SKM-1 treated with dmso at 0.1 percent for 144 hours (cell line): ENCODE results near the gene DAZAP1.
A peak's percentile ranks its signal among the peaks of the same experiment; 100 is the strongest.
"Not testable (repeated sequence)": the region's sequence is repeated elsewhere in the genome, so short reads cannot be mapped to it uniquely, and the experiment has no call there.

ENCODE experiments used
- DNase-seq: peaks from one replicate; lab custom pipeline; 2025; ENCODE audit not compliant: unreplicated experiment; lab: John Stamatoyannopoulos, UW

The DAZAP1 gene

DNA sequence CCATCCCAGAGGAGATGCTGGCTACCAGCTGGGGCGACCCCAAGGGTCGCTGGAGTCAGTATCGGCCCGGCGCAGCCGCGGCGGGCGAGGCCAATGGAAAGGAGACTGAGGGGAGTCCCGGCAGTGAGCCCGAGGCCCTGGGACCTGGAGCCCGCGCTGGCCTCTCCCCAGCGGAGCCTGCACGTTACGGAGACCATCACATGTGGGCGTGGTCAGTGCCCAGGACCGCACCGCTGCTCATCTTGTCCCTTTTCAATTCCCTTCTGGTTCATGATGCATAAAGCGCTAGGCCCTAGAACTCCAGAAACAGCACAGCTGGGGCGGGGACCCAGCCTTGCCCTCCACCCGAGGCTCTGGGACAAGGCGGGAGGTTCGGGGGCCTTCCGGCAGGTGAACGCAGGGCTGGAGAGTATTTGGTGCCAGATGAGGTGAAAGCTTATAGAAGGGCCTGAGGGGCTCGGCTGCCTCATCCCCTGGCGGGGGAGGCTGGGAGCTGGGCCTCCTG is 63.7 kb downstream of the DAZAP1 start:
- DNase-seq = no peak

DNA sequence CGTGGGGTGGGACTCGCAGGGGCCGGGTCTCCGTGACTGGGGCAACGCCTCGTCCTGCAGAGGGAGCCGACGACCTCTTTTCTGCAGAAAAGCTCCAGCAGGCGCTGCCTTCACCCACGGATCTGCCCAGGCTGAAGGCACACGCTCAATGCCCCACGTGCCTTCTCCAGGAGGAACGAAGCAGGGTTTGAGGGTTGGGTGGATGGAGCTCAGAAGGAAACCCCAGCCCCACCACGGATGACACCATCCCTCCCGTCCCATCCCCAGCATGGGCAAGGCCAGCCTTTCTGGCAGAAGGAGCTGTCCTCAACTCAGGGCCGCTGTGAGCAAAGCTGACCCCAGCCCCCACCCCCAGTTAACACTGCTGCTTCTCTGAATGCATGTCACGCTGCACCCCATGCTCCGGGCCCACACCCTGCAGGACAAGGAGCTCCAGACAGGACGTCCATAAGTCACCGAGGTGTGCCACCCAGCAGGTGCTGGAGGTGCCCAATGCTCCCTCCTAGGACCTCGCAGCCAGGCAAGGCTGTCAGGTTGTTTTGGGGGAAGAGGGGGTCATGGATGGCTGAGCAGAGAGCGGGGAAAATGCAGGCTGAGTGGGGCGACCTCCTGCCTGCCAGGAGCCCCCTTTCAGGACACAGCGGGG is 64.3 kb downstream of the DAZAP1 start:
- no peak for DNase-seq

DNA sequence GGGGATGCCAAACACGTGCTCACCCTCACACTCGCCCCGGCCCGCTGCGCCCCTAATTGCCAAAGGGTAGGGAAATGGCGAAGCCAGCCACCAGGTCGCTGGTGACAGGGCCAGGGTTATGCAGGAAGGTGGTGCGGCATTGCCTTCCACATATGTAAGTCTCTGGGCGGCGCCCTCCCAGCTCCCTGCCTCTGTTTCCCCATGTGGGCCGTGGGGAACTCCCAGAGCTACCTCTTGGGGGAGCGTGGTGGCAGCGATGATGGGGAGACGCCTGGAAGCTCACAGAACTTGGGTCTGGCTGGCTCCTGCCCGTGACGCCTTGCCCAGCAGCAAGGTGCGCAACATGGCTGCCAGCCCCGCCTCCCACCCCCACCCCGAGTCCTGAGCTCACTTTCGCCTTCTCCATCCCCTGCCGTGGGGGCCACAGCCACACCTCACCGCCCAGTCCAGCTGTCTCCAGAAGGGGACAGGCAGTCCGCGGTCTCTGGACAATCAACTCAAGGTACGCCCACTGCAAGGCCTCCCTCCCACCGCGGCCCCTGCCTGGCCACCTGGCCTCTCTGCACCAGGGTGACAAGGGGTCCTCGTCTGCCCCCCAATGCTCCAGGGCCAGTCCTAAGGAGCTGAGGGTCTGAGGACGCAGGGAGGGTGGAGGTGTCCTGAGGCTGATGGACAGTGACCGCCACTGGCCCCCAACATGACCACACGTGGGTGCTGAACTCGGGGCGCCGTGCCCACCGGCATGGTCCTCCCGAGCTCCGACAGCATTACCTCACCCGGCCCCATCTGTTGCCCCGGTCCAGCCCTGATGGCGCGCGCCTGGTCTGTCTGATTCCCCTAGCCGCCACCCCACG is 65.1 kb downstream of the DAZAP1 start:
- DNase-seq = no peak

DNA sequence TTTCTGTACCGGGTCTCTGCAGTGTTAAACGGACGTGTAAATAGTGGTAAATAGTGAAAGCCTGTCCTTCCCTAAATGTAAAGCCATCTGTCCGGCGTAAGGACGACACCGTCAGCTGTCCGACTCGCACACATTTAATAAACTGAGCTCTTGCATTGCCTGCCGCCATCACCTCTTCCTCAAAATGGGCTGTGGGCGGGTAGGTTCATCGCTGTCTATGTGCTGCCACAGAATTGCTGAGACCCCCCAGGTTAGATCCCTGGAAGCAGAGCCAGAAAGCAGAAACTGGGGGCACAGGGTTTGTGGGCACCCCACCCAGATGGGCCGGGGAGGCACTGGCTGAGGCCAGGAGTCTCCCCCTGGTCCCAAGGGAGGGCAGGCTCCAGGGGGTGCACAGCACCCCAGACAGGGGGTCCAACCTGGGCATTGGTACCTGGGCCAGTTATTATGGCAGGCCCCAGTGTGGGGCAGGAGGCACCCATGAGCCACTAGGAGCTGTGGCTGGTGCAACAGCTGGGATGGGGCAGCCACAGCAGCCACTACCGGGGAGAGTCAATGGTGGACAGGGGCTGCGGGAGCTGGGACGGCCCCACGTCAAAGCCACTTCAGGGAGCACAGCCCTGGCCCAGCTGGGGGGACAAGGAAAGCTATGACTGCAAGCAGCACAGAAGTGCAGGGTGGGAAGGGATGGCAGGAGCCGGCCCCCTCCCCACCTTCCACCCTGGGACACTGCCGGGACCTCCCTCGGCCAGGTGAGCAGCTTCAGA is 65.9 kb downstream of the DAZAP1 start:
- no peak for DNase-seq

DNA sequence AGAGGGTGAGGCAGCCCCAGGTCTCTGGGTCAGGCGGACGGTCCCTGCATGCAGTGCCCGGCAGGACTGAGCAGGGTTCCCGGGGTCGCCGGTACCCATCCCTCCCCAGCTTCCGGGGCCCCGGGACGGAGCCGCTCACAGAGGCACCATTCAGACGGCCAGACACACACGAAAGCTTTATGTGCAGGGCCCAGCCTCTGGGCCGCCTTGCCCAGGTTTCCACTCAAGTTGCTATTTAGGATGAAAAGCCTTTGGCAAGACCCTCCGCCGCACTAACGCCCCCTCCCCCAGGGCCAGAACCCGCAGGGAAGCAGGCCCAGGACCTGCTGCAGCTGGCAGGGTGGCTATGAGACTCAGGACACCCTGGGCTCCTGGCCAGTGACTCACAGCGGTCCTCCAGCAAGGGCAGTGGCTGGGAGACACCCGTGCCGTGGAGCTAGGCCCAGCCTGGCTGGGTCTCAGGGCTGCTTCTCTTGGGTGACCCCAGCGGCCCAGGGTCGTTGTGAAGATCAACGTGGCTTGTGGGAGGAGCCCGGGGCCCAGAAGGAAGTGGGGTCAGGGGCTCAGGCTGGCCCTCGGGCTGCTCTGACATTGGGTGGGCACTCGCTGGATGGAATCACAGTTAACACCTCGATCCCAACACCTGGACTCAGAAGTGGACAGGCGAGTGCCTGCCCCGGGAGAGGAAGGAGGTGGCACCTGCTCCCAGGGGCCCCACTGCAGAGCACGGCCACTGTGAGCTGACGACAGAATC is 66.8 kb downstream of the DAZAP1 start:
- DNase-seq = no peak

DNA sequence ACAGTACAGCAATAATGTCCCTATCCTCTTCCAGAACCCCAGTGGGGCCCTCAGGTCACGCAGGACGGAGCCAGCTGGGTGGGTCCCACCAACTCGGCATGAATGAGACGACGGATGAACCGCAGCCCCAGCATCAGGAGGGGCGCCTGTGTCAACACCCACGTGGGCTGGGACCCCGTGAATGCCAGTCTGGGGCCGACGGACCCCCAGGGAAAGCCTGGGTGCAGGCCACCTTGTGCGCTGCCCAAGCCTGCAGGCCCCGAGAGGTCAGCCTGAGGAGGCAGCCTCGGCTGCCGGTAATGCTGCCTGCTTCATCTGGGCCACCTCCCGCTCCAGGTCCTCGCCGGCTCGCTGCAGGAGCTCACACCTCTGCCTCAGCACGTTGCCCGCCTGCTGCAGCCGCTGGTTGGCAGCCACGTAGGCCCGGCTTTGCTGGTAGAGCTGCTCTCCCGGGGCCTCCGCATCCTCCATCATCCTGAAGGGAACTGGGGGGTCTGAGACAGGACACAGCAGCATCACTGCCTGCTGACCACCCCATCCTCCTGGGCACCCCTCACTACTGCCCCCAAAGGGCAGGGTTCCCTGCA is 67.5 kb downstream of the DAZAP1 start:
- no peak for DNase-seq

DNA sequence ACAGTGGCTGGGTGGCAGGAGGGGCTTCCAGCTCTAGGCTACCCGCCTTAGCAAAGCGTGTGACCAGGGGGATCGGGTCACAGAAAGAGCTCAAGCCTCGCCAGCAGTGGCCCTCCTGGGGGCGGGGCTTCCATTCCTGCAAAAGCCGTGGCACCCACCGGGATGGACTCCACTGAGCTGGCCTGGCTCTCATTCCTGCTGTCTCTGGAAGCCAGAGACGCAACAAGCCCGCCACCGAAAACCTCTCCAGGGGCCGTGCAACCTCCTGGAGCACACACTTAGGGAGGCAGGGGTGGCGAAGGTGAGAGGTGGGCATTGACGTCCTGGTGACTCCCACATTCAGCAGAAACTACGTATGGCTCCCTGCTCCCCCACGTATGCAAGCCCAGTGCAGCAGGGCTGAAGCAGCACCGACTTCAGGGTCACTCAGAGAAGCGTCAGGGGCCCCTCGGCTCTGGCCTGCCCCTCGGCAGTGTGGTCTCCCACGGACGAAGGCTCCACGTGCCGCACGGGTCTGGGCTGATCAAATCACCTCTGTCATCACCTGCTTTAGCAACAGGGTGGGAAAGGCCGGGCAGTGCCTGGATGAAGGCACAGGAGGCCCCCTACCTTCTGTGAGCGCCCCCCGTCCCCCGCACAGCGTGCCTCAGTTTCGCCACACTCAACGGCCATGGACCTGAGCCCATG is 68.5 kb downstream of the DAZAP1 start:
- no peak for DNase-seq

DNA sequence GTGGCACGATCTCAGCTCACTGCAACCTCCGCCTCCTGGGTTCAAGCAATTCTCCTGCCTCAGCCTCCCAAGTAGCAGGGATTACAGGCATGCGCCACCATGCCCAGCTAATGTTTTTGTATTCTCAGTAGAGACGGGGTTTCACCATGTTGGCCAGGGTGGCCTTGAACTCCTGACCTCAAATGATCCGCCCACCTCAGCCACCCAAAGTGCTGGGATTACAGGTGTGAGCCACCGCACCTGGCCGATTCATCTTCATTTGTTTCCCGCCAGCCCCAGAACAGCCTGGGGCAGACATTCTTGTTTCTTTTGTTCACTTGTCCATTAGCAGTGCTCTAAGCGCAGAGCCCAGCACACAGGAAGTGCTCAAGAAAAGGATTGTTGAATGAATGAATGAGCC is 69.7 kb downstream of the DAZAP1 start:
- DNase-seq = not testable (repeated sequence)

DNA sequence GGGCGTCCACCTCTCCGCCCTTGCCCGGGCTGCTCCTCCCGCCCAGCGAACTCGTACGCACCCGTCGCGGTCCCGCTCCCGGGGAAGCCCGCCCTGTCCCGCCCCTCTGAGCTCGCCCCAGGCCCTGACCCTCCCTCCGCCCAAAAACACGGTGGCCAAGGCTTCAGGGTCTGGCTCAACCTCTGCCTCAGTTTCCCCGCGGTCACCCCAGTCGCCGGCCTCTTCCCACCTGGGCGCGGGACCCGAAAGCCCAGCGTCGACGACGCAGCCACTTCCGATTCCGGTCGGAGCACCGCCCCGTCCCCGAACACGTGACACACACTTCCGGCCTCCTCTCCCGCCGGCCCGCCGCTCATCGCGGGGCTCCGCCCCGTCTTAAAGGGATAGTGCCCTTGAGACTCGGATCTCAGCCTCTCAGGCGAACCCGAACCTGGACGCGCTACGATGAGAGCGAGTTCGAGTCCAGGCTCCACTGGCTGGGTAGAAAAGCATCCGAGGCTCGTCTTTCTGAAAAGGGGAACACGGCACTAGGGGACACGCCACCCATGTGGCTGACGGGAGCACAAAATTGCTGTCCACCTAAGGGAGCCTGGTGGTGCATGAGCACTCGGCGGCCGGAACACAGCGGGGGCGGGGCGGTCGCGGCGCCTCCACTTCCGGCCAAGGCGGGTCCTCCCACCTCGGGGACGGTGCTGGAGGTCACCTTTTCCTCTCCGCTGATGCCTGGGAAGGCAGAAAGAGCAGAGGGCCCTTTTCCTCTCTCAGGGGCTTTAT is 71.7 kb downstream of the DAZAP1 start, which contains the start of gene C19orf25:
C19orf25 (minus strand) TSS at position 282 of the 774 bp plus-strand sequence. CDS start 312 bp downstream, outside the sequence.
- DNase-seq = peak; percentile 92

DNA sequence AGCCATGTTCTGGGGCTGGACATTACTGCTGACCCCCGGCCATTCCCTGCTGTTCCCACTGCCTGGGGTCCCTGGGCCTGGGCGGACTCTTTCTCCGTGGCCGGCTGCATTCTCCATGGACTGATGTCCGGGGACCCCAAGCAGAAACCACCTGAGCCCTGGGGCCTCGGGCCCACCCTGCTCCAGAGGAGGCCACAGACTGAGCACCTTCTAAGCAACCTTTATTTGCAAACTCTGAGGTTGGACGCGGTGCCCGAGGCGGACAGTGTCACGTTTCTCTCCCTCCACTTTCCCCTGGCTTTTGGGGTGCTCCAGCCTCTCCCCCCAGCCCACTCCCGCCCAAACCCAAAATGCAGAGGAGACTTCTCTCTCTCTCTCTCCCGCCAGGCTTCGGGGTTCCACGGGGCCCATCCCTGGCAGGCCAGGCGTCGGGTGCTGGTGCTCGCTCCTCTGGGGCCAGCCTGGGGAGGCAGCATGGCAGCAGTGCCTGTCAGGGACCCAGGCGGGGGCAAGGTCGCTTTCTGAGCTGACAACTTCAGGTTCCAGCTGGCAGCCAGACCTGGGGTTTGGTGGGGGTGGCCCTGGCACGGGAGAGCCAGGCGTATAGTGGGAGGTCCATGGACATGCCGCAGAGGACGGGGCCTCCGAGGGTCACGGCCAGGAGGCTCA is 74.0 kb downstream of the DAZAP1 start:
- no peak for DNase-seq

DNA sequence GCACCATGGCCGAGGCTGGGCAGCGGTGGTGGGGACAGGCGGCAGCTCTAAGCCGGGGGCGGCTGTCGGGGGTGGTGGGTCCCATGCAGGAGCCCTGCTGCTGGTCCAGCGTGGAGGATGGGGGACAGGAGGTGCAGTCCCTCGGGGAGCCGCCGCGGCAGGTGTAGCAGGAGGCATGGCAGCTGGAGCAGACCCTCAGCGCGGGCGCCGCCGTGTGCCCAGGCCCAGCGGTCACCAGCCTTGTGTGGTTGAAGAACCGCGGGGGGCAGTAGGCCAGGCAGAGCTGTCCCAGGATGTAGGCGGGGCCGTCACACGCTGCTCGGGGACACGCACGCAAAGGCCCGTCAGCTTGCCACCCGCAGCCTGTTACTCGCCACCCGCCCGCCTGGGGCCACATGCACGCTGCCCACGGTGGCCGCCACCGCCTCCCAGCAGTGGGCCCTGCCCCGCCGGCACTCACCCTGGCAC is 74.5 kb downstream of the DAZAP1 start:
- DNase-seq = no peak

DNA sequence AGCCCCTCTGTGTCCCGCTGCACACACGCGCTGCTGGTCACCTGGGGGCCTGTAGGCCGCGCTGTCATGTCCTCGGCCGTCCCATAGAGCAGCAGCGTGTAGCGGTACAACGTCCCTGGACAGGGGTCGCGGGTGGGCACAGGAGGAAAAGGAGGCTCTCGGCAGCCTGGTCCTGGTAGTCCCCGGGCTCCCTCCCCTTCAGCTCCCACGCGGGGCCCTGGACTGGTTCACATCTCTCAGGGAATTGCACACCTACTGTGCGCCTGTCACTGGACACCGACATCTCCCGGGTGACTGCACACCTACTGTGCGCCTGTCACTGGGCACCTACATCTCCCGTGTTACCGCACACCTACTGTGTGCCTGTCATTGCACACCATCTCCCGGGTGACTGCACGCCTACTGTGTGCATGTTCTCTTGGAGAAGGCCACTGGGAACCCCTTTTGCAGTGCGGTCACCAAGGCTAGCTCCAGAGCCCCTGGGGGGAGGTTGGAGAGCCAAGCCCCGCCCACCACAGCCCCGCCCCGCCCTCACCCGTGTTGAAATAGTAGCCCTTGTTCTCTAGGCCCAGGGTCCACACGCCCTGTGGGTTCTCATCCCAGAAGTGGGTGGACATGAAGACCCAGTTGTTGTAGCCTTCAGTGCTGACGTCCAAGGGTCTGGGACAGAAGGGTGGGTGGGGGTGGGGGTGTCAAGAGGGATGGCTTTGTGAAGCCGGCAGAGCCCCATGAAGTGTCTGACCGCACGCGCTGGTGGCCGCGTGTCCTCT is 75.2 kb downstream of the DAZAP1 start:
- DNase-seq = no peak

DNA sequence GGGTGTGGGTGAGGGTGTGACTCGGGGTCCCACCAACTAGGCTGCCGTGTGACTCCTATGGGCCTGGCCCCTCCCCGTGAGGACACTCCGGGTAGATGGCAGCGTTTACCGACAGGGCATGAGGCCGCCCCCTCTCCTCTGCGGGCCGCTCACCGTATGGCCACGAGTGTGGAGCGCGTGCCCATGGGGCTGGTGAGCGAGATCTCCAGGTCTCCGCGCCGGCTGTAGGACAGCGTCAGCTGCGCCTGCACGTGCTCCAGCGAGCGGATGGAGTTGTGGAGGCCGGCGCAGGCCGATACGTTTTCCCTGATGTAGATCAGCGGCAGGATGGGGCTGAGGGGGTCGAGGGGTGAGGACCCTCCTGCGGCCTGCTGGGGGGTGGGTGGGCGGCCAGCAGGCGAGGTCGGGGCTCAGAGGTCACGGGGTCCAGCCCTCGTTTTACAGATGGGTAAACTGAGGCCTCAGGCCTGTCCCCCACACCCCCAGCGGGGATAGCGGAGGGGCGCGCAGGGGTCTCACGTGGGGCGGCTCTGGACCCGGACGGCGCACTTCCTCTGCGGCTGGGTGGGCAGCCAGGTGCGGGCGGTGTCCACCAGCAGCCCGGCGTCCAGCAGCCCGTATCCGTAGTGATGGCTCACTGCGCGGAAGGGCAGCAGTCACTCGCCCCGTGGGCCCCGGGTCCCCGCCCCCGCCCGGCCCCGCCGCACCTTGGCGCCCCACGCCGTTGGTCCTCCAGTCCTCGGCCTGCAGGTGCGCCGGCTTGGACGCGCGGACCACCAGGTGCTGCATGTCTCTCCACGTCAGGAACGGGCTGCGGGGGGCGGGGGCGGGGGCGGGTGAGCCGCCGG is 76.0 kb downstream of the DAZAP1 start:
- DNase-seq = no peak

DNA sequence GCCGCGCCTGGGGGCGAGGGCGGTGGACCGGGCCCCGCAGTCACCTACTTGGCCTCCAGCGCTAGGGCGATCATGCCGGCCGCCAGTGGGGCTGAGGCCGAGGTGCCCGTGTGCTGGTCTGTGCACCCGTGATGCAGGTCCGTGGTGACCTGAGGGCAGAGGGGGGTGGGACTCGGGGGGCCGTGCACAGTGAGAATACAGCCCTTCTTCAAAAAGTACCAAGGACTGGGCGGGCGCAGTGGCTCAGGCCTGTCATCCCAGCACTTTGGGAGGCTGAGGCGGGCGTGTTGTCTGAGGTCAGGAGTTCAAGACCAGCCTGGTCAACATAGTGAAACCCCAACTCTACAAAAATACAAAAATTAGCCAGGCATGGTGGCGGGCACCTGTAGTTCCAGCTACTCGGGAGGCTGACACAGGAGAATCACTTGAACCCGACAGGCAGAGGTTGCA is 76.6 kb downstream of the DAZAP1 start:
- DNase-seq = no peak
